SW480 (cell line): Measurements from ENCODE around the gene BUB3.

Experiments used
- DNase-seq: peaks from one replicate; pipeline ENCODE4 v3.0.0-alpha.2; 2016; ENCODE audit warnings: low spot score

Gene BUB3

GRCh38 chr10:123204127-123204461 lies 49.9 kb downstream of the BUB3 start:
- no peak for DNase-seq

GRCh38 chr10:123205041-123205440 lies 50.8 kb downstream of the BUB3 start:
- DNase-seq = no peak

GRCh38 chr10:123212063-123212462 lies 57.9 kb downstream of the BUB3 start:
- DNase-seq = no peak

- DNase-seq = no peak
These were observed 58.4 kb downstream of the BUB3 start for GRCh38 chr10:123212640-123213039.

GRCh38 chr10:123213192-123213591 lies 59.0 kb downstream of the BUB3 start:
- no peak for DNase-seq
